ENCODE data around the gene ING3.

DNA sequence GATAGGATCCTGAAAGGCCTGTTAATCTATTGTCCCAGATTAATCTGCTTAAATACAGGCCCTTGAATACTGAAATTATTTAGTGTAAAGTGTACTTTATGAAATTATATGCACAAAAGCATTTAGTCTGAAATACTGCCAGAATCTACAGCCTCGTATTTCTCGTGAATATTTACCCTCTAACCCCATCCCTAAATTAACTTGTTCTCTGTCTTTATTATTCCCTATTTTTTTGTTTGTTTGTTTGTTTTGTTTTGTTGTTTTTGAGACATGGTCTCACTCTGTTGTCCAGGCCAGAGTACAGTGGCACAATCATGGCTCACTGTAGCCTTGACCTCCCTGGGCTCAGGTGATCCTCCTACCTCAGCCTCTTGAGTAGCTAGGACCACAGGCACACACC is 35.3 kb downstream of the ING3 start:
- TF ChIP-seq, protein P1, sequence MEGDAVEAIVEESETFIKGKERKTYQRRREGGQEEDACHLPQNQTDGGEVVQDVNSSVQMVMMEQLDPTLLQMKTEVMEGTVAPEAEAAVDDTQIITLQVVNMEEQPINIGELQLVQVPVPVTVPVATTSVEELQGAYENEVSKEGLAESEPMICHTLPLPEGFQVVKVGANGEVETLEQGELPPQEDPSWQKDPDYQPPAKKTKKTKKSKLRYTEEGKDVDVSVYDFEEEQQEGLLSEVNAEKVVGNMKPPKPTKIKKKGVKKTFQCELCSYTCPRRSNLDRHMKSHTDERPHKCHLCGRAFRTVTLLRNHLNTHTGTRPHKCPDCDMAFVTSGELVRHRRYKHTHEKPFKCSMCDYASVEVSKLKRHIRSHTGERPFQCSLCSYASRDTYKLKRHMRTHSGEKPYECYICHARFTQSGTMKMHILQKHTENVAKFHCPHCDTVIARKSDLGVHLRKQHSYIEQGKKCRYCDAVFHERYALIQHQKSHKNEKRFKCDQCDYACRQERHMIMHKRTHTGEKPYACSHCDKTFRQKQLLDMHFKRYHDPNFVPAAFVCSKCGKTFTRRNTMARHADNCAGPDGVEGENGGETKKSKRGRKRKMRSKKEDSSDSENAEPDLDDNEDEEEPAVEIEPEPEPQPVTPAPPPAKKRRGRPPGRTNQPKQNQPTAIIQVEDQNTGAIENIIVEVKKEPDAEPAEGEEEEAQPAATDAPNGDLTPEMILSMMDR (IDR thresholded peaks at IDR 0.05 in 4 of 5, conservative IDR thresholded peaks at IDR 0.05 in 1 of 5), result no peak
- TF ChIP-seq POLR2A (IDR thresholded peaks at IDR 0.05), result no peak

All from gastrocnemius medialis (tissue), 4 donors.